WTC11 (cell line): ENCODE results near the gene MAFB. TPM values are rescaled to one million over a fixed set of nuclear protein-coding genes. Genes with fewer than 3 reads are reported as not detected.

Source experiments
- ATAC-seq: fragments of 200-7000 bp; cut with Tn5 transposase; 2 replicates; pipeline ENCODE4 v1.10.0; 2021; ENCODE audit warnings: mild to moderate bottlenecking, moderate library complexity
- CTCF ChIA-PET: fragments of 300-600 bp; sonication (Branson Sonifier 250); formaldehyde crosslinking; loops from one replicate; lab custom pipeline; 2021; ENCODE audit warnings: antibody characterized with exemption; lab: Charles Lee
- POLR2A ChIA-PET: fragments of 350-600 bp; sonication (Branson Sonifier 250); formaldehyde crosslinking; loops from one replicate; lab custom pipeline; 2021; ENCODE audit warnings: antibody characterized with exemption; lab: Charles Lee
- DNase-seq: peaks from one replicate; pipeline ENCODE4 v3.0.0; 2021; ENCODE audit warnings: low spot score
- H3K27ac Mint-ChIP-seq: 2 replicates; pipeline ENCODE4 v1.8.0; 2021; ENCODE audit warnings: mixed read lengths
- H3K27me3 Mint-ChIP-seq: 2 replicates; pipeline ENCODE4 v1.8.0; 2021; ENCODE audit warnings: low read depth, mild to moderate bottlenecking, moderate library complexity, mixed read lengths
- H3K36me3 Mint-ChIP-seq: 2 replicates; pipeline ENCODE4 v1.8.0; 2021; ENCODE audit warnings: mixed read lengths
- H3K4me1 Mint-ChIP-seq: 2 replicates; pipeline ENCODE4 v1.8.0; 2022; ENCODE audit warnings: mixed read lengths
- H3K4me3 Mint-ChIP-seq: 2 replicates; pipeline ENCODE4 v1.8.0; 2021; ENCODE audit warnings: mild to moderate bottlenecking, moderate library complexity, mixed read lengths
- H3K9me3 Mint-ChIP-seq: 2 replicates; pipeline ENCODE4 v1.8.0; 2021; ENCODE audit warnings: mixed read lengths
- CDX4 ChIP-seq: fragments of 250-450 bp; sonication (Bioruptor Pico); IDR thresholded peaks from 2 replicates; pipeline ENCODE4 v1.9.0; 2021; ENCODE audit warnings: moderate library complexity, mild to moderate bottlenecking, inconsistent platforms, borderline replicate concordance
- EMX1 ChIP-seq: fragments of 250-450 bp; sonication (Bioruptor Pico); IDR thresholded peaks from 2 replicates; pipeline ENCODE4 v1.8.0; 2021; ENCODE audit warnings: mild to moderate bottlenecking
- ETV6 ChIP-seq: sonication (generic); formaldehyde crosslinking; IDR thresholded peaks from 2 replicates; pipeline ENCODE4 v1.8.1; 2022; ENCODE audit warnings: mild to moderate bottlenecking, missing genetic modification reagents
- FOXP1 ChIP-seq: sonication (generic); formaldehyde crosslinking; IDR thresholded peaks from 2 replicates; pipeline ENCODE4 v1.8.0; 2022; ENCODE audit warnings: missing genetic modification reagents, mild to moderate bottlenecking, moderate library complexity, borderline replicate concordance
- GTF2I ChIP-seq: fragments of 250-450 bp; sonication (Bioruptor Pico); conservative IDR thresholded peaks from 2 replicates; pipeline ENCODE4 v1.4.0; 2021; ENCODE audit warnings: mild to moderate bottlenecking
- JUN ChIP-seq: sonication (generic); formaldehyde crosslinking; IDR thresholded peaks from 2 replicates; pipeline ENCODE4 v1.8.0; 2023; ENCODE audit warnings: mild to moderate bottlenecking, missing genetic modification reagents
- MXD4 ChIP-seq: fragments of 250-450 bp; sonication (Bioruptor Pico); IDR thresholded peaks from 2 replicates; pipeline ENCODE4 v1.8.0; 2021; ENCODE audit warnings: mild to moderate bottlenecking, moderate library complexity, borderline replicate concordance
- NFE2L1 ChIP-seq: sonication (generic); formaldehyde crosslinking; IDR thresholded peaks from 2 replicates; pipeline ENCODE4 v1.8.1; 2023; ENCODE audit warnings: missing genetic modification reagents
- NFYB ChIP-seq: sonication (generic); formaldehyde crosslinking; conservative IDR thresholded peaks from 2 replicates; pipeline ENCODE4 v1.8.0; 2022; ENCODE audit warnings: low read depth, missing genetic modification reagents
- NR1H2 ChIP-seq: sonication (generic); formaldehyde crosslinking; IDR thresholded peaks from 2 replicates; pipeline ENCODE4 v1.9.0; 2021; ENCODE audit warnings: mild to moderate bottlenecking, moderate library complexity, missing genetic modification reagents
- SOX15 ChIP-seq: fragments of 250-450 bp; sonication (Bioruptor Pico); IDR thresholded peaks from 2 replicates; pipeline ENCODE4 v1.9.0; 2021; ENCODE audit warnings: mild to moderate bottlenecking
- STAT6 ChIP-seq: sonication (generic); formaldehyde crosslinking; conservative IDR thresholded peaks from 2 replicates; pipeline ENCODE4 v1.8.1; 2023; ENCODE audit warnings: mild to moderate bottlenecking, low read depth, missing genetic modification reagents, moderate library complexity
- TP53 ChIP-seq: sonication (generic); formaldehyde crosslinking; IDR thresholded peaks from 2 replicates; pipeline ENCODE4 v1.8.1; 2023; ENCODE audit warnings: mild to moderate bottlenecking, missing genetic modification reagents
- ZBTB43 ChIP-seq: sonication (generic); formaldehyde crosslinking; IDR thresholded peaks from 2 replicates; pipeline ENCODE4 v1.8.1; 2023; ENCODE audit warnings: mild to moderate bottlenecking, missing genetic modification reagents
- ZMAT4 ChIP-seq: fragments of 250-450 bp; sonication (Bioruptor Pico); IDR thresholded peaks from 2 replicates; pipeline ENCODE4 v1.9.0; 2021; ENCODE audit warnings: mild to moderate bottlenecking
- ZNF219 ChIP-seq: sonication (generic); formaldehyde crosslinking; IDR thresholded peaks from 2 replicates; pipeline ENCODE4 v1.8.0; 2023; ENCODE audit warnings: missing genetic modification reagents, mild to moderate bottlenecking, borderline replicate concordance
- total RNA-seq: library from RNA; stranded (reverse); gene quantifications from 3 replicates; pipeline ENCODE4 v1.2.3, GENCODE V29; 2021
- TF ChIP-seq, protein P1 (sequence below): sonication (generic); formaldehyde crosslinking; conservative IDR thresholded peaks from 2 replicates; pipeline ENCODE4 v1.8.1; 2022; ENCODE audit warnings: mild to moderate bottlenecking, missing genetic modification reagents
- TF ChIP-seq, protein P2 (sequence below): sonication (generic); formaldehyde crosslinking; IDR thresholded peaks from 2 replicates; pipeline ENCODE4 v1.8.0; 2022; ENCODE audit warnings: mild to moderate bottlenecking, missing genetic modification reagents
- TF ChIP-seq, protein P3 (sequence below): fragments of 250-450 bp; sonication (Bioruptor Pico); IDR thresholded peaks from 2 replicates; pipeline ENCODE4 v1.8.0; 2021; ENCODE audit warnings: mild to moderate bottlenecking

Gene MAFB
- total RNA-seq, 1 experiment from 2014 or later = 5.3 TPM

DNA sequence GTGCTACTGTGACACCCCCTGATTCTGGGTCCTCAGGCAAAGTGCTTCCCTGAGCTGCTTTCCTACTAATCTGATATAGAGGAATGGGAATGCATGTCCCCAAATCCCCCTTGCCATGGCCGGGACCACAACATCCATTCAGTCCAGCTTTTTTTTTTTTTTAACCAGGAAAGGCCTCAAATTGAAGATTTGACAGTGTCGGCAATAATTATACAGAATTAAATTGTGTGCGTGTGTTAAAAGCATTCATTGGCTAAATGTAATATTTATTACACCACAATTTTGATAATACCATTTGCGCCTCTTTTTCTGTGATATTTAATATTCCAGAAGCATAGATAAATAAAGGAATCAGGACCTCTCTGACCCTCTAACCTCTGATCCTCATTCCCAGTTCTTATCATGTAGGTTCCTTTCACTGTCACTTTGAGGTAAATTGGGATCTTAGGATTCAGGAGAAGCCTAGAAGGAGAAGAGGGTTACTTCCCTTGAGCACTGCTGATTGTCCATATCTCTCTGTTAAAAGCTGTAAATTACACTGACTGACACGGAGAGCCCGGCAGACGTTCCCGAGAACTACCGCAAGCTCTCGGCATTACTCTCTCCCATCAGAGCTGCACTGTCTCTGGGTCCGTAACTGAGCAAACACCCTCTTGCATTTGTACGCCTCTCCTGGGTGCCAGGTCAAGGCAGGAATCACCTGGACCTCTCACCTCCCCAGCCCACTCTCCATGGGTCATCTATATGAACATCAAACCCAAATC lies 29.4 kb upstream of the MAFB start:
- ChIA-PET POLR2A (interaction anchor here (0.7 kb wide), 1 partner anchor 36 kb away, joined by 3 read pairs; no protein-coding TSS in a partner anchor), CTCF (interaction anchor here (0.7 to 3.9 kb wide), 3 partner anchors 12 to 273 kb away, joined by 3 to 13 read pairs (median 11); no protein-coding TSS in a partner anchor)
- H3K27me3 Mint-ChIP-seq = no peaks in the 10 kb centered on the region

GRCh38 chr20:40717343-40717865 lies 28.4 kb upstream of the MAFB start:
- POLR2A ChIA-PET = no interaction called here
- CTCF ChIA-PET = interaction anchor here (0.7 to 3.9 kb wide), 4 partner anchors 24 to 274 kb away, joined by 3 to 13 read pairs (median 4); no protein-coding TSS in a partner anchor
- H3K36me3 Mint-ChIP-seq = no peaks in the 10 kb centered on the region
- H3K4me3 Mint-ChIP-seq = no peak overlapping the region
- H3K9me3 Mint-ChIP-seq = no peaks in the 10 kb centered on the region
- no peaks in the 10 kb centered on the region for H3K27me3 Mint-ChIP-seq
- DNase-seq (no peak), ATAC-seq (no peak)
- H3K4me1 Mint-ChIP-seq = peaks cover 6% of the 10 kb centered on the region; the same call in 1 of the 2 replicates
- H3K27ac Mint-ChIP-seq = no peak overlapping the region
- TF ChIP-seq NFE2L1 (CRISPR knock-in tag) (no peak), NFYB (CRISPR knock-in tag) (no peak), ZNF219 (CRISPR knock-in tag) (no peak), MXD4 (CRISPR knock-in tag) (no peak), TP53 (CRISPR knock-in tag) (no peak), SOX15 (CRISPR knock-in tag) (no peak), NR1H2 (no peak), CDX4 (CRISPR knock-in tag) (no peak), ZBTB43 (CRISPR knock-in tag) (no peak), FOXP1 (CRISPR knock-in tag) (no peak)
- TF ChIP-seq, protein P1, sequence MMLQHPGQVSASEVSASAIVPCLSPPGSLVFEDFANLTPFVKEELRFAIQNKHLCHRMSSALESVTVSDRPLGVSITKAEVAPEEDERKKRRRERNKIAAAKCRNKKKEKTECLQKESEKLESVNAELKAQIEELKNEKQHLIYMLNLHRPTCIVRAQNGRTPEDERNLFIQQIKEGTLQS (CRISPR knock-in tag) = no peak
- TF ChIP-seq, protein P2, sequence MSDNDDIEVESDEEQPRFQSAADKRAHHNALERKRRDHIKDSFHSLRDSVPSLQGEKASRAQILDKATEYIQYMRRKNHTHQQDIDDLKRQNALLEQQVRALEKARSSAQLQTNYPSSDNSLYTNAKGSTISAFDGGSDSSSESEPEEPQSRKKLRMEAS (CRISPR knock-in tag) = no peak
- TF ChIP-seq, protein P3, sequence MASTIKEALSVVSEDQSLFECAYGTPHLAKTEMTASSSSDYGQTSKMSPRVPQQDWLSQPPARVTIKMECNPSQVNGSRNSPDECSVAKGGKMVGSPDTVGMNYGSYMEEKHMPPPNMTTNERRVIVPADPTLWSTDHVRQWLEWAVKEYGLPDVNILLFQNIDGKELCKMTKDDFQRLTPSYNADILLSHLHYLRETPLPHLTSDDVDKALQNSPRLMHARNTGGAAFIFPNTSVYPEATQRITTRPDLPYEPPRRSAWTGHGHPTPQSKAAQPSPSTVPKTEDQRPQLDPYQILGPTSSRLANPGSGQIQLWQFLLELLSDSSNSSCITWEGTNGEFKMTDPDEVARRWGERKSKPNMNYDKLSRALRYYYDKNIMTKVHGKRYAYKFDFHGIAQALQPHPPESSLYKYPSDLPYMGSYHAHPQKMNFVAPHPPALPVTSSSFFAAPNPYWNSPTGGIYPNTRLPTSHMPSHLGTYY (CRISPR knock-in tag) = no peak
- TF ChIP-seq, all 79 proteins: peak for 0

More for the DNA sequence above, 29.4 kb upstream of the MAFB start:
- Mint-ChIP-seq H3K9me3 (no peaks in the 10 kb centered on the region), H3K36me3 (no peaks in the 10 kb centered on the region), H3K27ac (no peak overlapping the region), H3K4me1 (peaks cover 6% of the 10 kb centered on the region; the same call in 1 of the 2 replicates), H3K4me3 (no peak overlapping the region)
- TF ChIP-seq, protein P2 (CRISPR knock-in tag) = no peak
- TF ChIP-seq JUN (no peak), NFYB (CRISPR knock-in tag) (no peak), ETV6 (CRISPR knock-in tag) (no peak), ZMAT4 (no peak), CDX4 (CRISPR knock-in tag) (no peak), GTF2I (CRISPR knock-in tag) (no peak), NR1H2 (no peak), STAT6 (no peak), EMX1 (CRISPR knock-in tag) (no peak)
- DNase-seq (no peak), ATAC-seq (no peak)
